Left ventricle myocardium inferior (tissue), 1 donor: ENCODE results near the gene TCP1. TPM values are rescaled to one million over a fixed set of nuclear protein-coding genes. Genes with fewer than 3 reads are reported as not detected.
A peak's percentile ranks its signal among the peaks of the same experiment; 100 is the strongest.

Experiments used
- DNase-seq: peaks from one replicate; pipeline ENCODE4 v3.0.0-alpha.2; 2020
- H3K27ac ChIP-seq: fragments of 200-600 bp; replicated peaks from 2 replicates; pipeline ENCODE4 v1.8.0; 2021
- H3K27me3 ChIP-seq: fragments of 200-600 bp; 2 replicates; pipeline ENCODE4 v1.8.0; 2021; ENCODE audit warnings: low read depth
- H3K36me3 ChIP-seq: fragments of 200-600 bp; 2 replicates; pipeline ENCODE4 v1.8.0; 2021
- H3K4me1 ChIP-seq: fragments of 200-600 bp; 2 replicates; pipeline ENCODE4 v1.8.0; 2021
- H3K4me3 ChIP-seq: fragments of 200-600 bp; 2 replicates; pipeline ENCODE4 v1.8.0; 2021; ENCODE audit warnings: mild to moderate bottlenecking, moderate library complexity
- H3K9me3 ChIP-seq: fragments of 200-600 bp; replicated peaks from 2 replicates; pipeline ENCODE4 v1.8.0; 2021
- CTCF ChIP-seq: fragments of 200-600 bp; IDR thresholded peaks from 2 replicates; pipeline ENCODE4 v1.8.0; 2021; ENCODE audit warnings: antibody characterized with exemption, mild to moderate bottlenecking, borderline replicate concordance
- intact Hi-C: fragments of 100-400 bp; cut with micrococcal nuclease; formaldehyde crosslinking; loops from one replicate; pipeline ENCODE4 v1.11.0; 2022
- total RNA-seq: library from RNA; stranded (reverse); fragmentation: NEBNext Ultra II Directional; extraction: Animal tissue kit (Norgen Biotek cat#: 25700); gene quantifications from one replicate; pipeline ENCODE4 v1.2.1, GENCODE V29; 2021
- donor health status: DM: no; HTN: yes; CAD: no; lungs with severe emphysema.

TCP1 gene
- total RNA-seq, 1 donor from 2014 or later: 136 TPM

- intact Hi-C loops: no loop called here
- H3K4me1 ChIP-seq: peaks cover 30% of the 10 kb centered on the region
- H3K27ac ChIP-seq: peak overlapping the region; percentile 12
These were observed 44.2 kb upstream of the TCP1 start for GRCh38 chr6:159833556-159833955.

GRCh38 chr6:159832946-159833345, 43.5 kb upstream of the TCP1 start:
- H3K27ac ChIP-seq: peak overlapping the region; percentile 12
- no peak overlapping the region for H3K4me3 ChIP-seq
- no peak for DNase-seq
- no peak for TF ChIP-seq CTCF
- H3K4me1 ChIP-seq: peaks cover 30% of the 10 kb centered on the region
- H3K9me3 ChIP-seq: no peaks in the 10 kb centered on the region
- no peaks in the 10 kb centered on the region for H3K36me3 ChIP-seq
- H3K27me3 ChIP-seq: peaks cover 14% of the 10 kb centered on the region
- intact Hi-C loops: no loop called here

More at GRCh38 chr6:159833556-159833955, 44.2 kb upstream of the TCP1 start:
- TF ChIP-seq CTCF: no peak
- H3K36me3 ChIP-seq: no peaks in the 10 kb centered on the region
- no peaks in the 10 kb centered on the region for H3K9me3 ChIP-seq
- no peak for DNase-seq
- H3K27me3 ChIP-seq: peaks cover 14% of the 10 kb centered on the region
- no peak overlapping the region for H3K4me3 ChIP-seq

- H3K4me3 ChIP-seq: no peak overlapping the region
- peaks cover 14% of the 10 kb centered on the region for H3K27me3 ChIP-seq
- H3K9me3 ChIP-seq: no peaks in the 10 kb centered on the region
- TF ChIP-seq CTCF: no peak
- peaks cover 23% of the 10 kb centered on the region for H3K4me1 ChIP-seq
- H3K36me3 ChIP-seq: no peaks in the 10 kb centered on the region
- DNase-seq: no peak
- intact Hi-C loops: no loop called here
- no peak overlapping the region for H3K27ac ChIP-seq
These were observed 41.9 kb upstream of the TCP1 start for GRCh38 chr6:159831373-159831679.

- Histone ChIP-seq H3K27ac (no peak overlapping the region), H3K36me3 (no peaks in the 10 kb centered on the region), H3K4me3 (no peak overlapping the region), H3K9me3 (no peaks in the 10 kb centered on the region), H3K27me3 (peaks cover 14% of the 10 kb centered on the region), H3K4me1 (peaks cover 17% of the 10 kb centered on the region)
- no peak for DNase-seq
- TF ChIP-seq CTCF: no peak
- intact Hi-C loops: no loop called here
These were observed 41.3 kb upstream of the TCP1 start for GRCh38 chr6:159830501-159831372.

GRCh38 chr6:159829526-159829925, 40.1 kb upstream of the TCP1 start:
- H3K4me3 ChIP-seq: no peak overlapping the region
- TF ChIP-seq CTCF: no peak

More at GRCh38 chr6:159829526-159829925, 40.1 kb upstream of the TCP1 start:
- Histone ChIP-seq H3K9me3 (no peaks in the 10 kb centered on the region), H3K27ac (no peak overlapping the region), H3K4me1 (peaks cover 10% of the 10 kb centered on the region), H3K27me3 (peaks cover 14% of the 10 kb centered on the region), H3K36me3 (no peaks in the 10 kb centered on the region)
- intact Hi-C loops: no loop called here
- DNase-seq: no peak
